ENCODE measurements around the gene KCNK17.

DNA sequence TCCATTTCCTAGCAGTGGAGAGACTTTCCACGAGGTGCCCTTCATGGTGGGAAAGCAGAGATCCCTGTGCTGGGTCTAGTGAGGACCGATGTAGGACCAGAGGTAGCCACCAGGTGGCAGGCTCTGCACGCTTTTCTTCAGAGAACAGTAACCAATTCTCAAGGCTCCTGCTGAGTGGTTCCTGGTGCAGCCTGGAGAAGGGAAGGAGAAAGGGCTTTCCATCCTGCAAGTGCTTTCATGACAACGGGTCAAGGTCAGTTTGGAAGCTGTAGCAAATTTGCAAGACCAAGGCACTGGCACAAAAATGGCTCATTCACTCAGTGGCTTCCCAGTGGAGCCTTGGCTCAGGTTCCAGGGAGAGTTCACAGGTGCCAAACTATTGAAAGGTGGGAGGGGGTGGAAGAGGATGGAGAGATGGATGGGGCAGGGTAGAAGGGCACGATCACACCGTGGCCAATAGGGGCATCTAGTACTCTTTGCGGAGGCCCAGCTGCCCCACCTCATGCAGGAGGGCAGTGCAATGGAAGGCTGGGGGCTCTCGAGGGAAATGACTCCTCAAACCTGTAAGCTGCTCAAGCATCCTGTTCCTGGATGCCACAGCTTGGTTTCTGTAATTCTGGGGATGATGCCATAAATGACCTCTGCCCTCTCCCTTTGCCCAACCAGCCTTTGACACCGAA is 33.8 kb upstream of the KCNK17 start:
- TF ChIP-seq PHF8 (conservative IDR thresholded peaks at IDR 0.05; ENCODE audit: low read depth, low read length) (no peak), ATF3 (IDR thresholded peaks at IDR 0.05; ENCODE audit: insufficient read depth, low read depth, low read length) (no peak), CTCF (IDR thresholded peaks at IDR 0.05; ENCODE audit: control extremely low read depth in 1 of 3, insufficient read depth in 1 of 3, low read depth in 1 of 3, low read length in 3 of 3) (peak; percentile 82 to 93 (median 84)), EP300 (IDR thresholded peaks at IDR 0.05; ENCODE audit: borderline replicate concordance in 1 of 2, low read depth in 2 of 2, low read length in 2 of 2) (no peak), NRF1 (IDR thresholded peaks at IDR 0.05; ENCODE audit: low read depth, low read length) (no peak), KDM1A (IDR thresholded peaks at IDR 0.05; ENCODE audit: borderline replicate concordance, low read length) (no peak), RAD21 (IDR thresholded peaks at IDR 0.05 in 1 of 2, conservative IDR thresholded peaks at IDR 0.05 in 1 of 2; ENCODE audit: low read depth in 2 of 2, low read length in 2 of 2) (peak; percentile 89 to 94), GABPA (IDR thresholded peaks at IDR 0.05; ENCODE audit: borderline replicate concordance, insufficient read depth, low read length) (no peak), POLR2AphosphoS5 (IDR thresholded peaks at IDR 0.05; ENCODE audit: low read depth, low read length) (no peak), SAP30 (IDR thresholded peaks at IDR 0.05; ENCODE audit: insufficient read depth, insufficient replicate concordance, low read length) (no peak), FOSL1 (IDR thresholded peaks at IDR 0.05; ENCODE audit: insufficient read depth, low read depth, low read length) (no peak), POLR2A (IDR thresholded peaks at IDR 0.05; ENCODE audit: control extremely low read depth in 1 of 2, low read depth in 2 of 2, low read length in 2 of 2) (no peak)

Measured in H1 (cell line).